H1 (cell line): ENCODE results near the gene OGFR. TPM values are rescaled to one million over a fixed set of nuclear protein-coding genes. Genes with fewer than 3 reads are reported as not detected.

Experiments
- CTCF ChIA-PET: fragments of 300-600 bp; sonication (Branson Sonifier 250); formaldehyde crosslinking; loops from one replicate; lab custom pipeline; 2021; ENCODE audit not compliant: partially characterized antibody; lab: Charles Lee
- POLR2A ChIA-PET: fragments of 300-600 bp; sonication (Branson Sonifier 250); formaldehyde crosslinking; loops from one replicate; lab custom pipeline; 2021; ENCODE audit warnings: inconsistent platforms; ENCODE audit not compliant: partially characterized antibody; lab: Charles Lee
- DNase-seq, 2 experiments: peaks; one replicate each; pipeline versions ENCODE4 v3.0.0 to v3.0.0-alpha.2; 2010 to 2022; ENCODE audit warnings: low spot score in 2 of 2, low read depth in 1 of 2, mixed read lengths in 1 of 2
- FAIRE-seq: peaks from 2 replicates; lab custom pipeline; 2011; peaks lifted over from hg19 to GRCh38; lab: Jason Lieb, UNC
- H2AFZ ChIP-seq: 2 replicates; pipeline ENCODE4 v1.8.1; 2012; ENCODE audit warnings: low read length, inconsistent platforms
- H2AK5ac ChIP-seq: 2 replicates; pipeline ENCODE4 v1.6.1; 2013; ENCODE audit warnings: low read depth, low read length
- H2BK120ac ChIP-seq: replicated peaks from 2 replicates; pipeline ENCODE3; 2013; ENCODE audit warnings: low read depth, low read length, inconsistent platforms
- H2BK12ac ChIP-seq: 2 replicates; pipeline ENCODE4 v1.6.1; 2013; ENCODE audit warnings: low read depth, low read length
- H2BK15ac ChIP-seq: 2 replicates; pipeline ENCODE4 v1.6.1; 2013; ENCODE audit warnings: low read length
- H2BK20ac ChIP-seq: 2 replicates; pipeline ENCODE4 v1.6.1; 2013; ENCODE audit warnings: low read length
- H2BK5ac ChIP-seq: 2 replicates; pipeline ENCODE4 v1.6.1; 2013; ENCODE audit warnings: low read depth, low read length
- H3K14ac ChIP-seq: 2 replicates; pipeline ENCODE4 v1.6.1; 2013; ENCODE audit warnings: inconsistent platforms; ENCODE audit not compliant: insufficient read length
- H3K18ac ChIP-seq: 2 replicates; pipeline ENCODE4 v1.6.1; 2013; ENCODE audit warnings: low read length; ENCODE audit errors: extremely low read depth
- H3K23ac ChIP-seq: 2 replicates; pipeline ENCODE4 v1.6.1; 2013; ENCODE audit warnings: inconsistent platforms; ENCODE audit not compliant: insufficient read length
- H3K23me2 ChIP-seq: 2 replicates; pipeline ENCODE4 v1.6.1; 2013; ENCODE audit warnings: low read depth, low read length
- H3K27ac ChIP-seq: 2 replicates; pipeline ENCODE4 v1.6.1; 2011; ENCODE audit warnings: low read depth, low read length, inconsistent platforms
- H3K27me3 ChIP-seq, 4 experiments: replicated peaks in 1 of 4; 1 replicate in 1 of 4; 2 replicates in 3 of 4; pipeline versions ENCODE4 v1.6.1 to v1.8.1; 2011 to 2013; ENCODE audit warnings: low read length in 3 of 4, mild to moderate bottlenecking in 3 of 4, inconsistent platforms in 2 of 4, mixed read lengths in 2 of 4, moderate library complexity in 1 of 4; ENCODE audit not compliant: control insufficient read depth in 3 of 4, insufficient read depth in 3 of 4; ENCODE audit errors: extremely low read depth in 1 of 4
- H3K36me3 ChIP-seq, 4 experiments: 2 replicates each; pipeline versions ENCODE4 v1.6.1 to v1.8.1; 2011 to 2013; ENCODE audit warnings: mild to moderate bottlenecking in 4 of 4, low read length in 3 of 4, moderate library complexity in 2 of 4, control low read depth in 1 of 4, inconsistent platforms in 1 of 4; ENCODE audit not compliant: insufficient read depth in 4 of 4, control insufficient read depth in 2 of 4
- H3K4ac ChIP-seq: replicated peaks from 2 replicates; pipeline ENCODE3; 2013; ENCODE audit warnings: low read length, low read depth, mixed read lengths, inconsistent platforms; ENCODE audit not compliant: insufficient read length
- H3K4me1 ChIP-seq, 4 experiments: replicated peaks in 1 of 4; 1 replicate in 1 of 4; 2 replicates in 3 of 4; pipeline versions ENCODE4 v1.6.1 to v1.8.1; 2011 to 2013; ENCODE audit warnings: low read length in 3 of 4, inconsistent platforms in 2 of 4, mixed read lengths in 1 of 4; ENCODE audit not compliant: insufficient read depth in 4 of 4, control insufficient read depth in 3 of 4
- H3K4me2 ChIP-seq, 2 experiments: 2 replicates each; pipeline versions ENCODE4 v1.6.1 to v1.8.1; 2011 to 2013; ENCODE audit warnings: low read depth in 2 of 2, low read length in 2 of 2, control low read depth in 1 of 2, inconsistent platforms in 1 of 2, mild to moderate bottlenecking in 1 of 2; ENCODE audit not compliant: insufficient read depth in 1 of 2
- H3K4me3 ChIP-seq, 4 experiments: fragments of 200-600, 300-600 bp in 1 of 4; sonication (generic), shearing (Covaris generic), sonication (Bioruptor Twin) in 1 of 4; 2 replicates each; pipeline versions ENCODE4 v1.5.1 to v1.8.1; 2011 to 2016; ENCODE audit warnings: low read length in 4 of 4, low read depth in 3 of 4, control low read depth in 2 of 4, inconsistent platforms in 2 of 4, mild to moderate bottlenecking in 2 of 4, mixed read lengths in 1 of 4, moderate library complexity in 1 of 4; ENCODE audit not compliant: insufficient read depth in 2 of 4; ENCODE audit errors: extremely low read depth in 1 of 4
- H3K56ac ChIP-seq: replicated peaks from 2 replicates; pipeline ENCODE3; 2013; ENCODE audit warnings: low read depth, mild to moderate bottlenecking, mixed read lengths, low read length, inconsistent platforms; ENCODE audit not compliant: insufficient read length
- H3K79me1 ChIP-seq: 2 replicates; pipeline ENCODE4 v1.6.1; 2013; ENCODE audit warnings: low read depth, low read length, control low read depth
- H3K79me2 ChIP-seq, 2 experiments: 2 replicates each; pipeline versions ENCODE4 v1.6.1 to v1.8.1; 2012 to 2013; ENCODE audit warnings: low read length in 2 of 2, mild to moderate bottlenecking in 2 of 2, inconsistent platforms in 1 of 2; ENCODE audit not compliant: insufficient read depth in 2 of 2, control insufficient read depth in 1 of 2
- H3K9ac ChIP-seq, 4 experiments: replicated peaks in 1 of 4; 1 replicate in 1 of 4; 2 replicates in 3 of 4; pipeline versions ENCODE4 v1.6.1 to v1.8.1; 2011 to 2013; ENCODE audit warnings: low read depth in 3 of 4, low read length in 3 of 4, control low read depth in 2 of 4, mild to moderate bottlenecking in 2 of 4, moderate library complexity in 2 of 4, inconsistent platforms in 1 of 4; ENCODE audit errors: extremely low read depth in 1 of 4
- H3K9me3 ChIP-seq, 2 experiments: 2 replicates each; pipeline versions ENCODE4 v1.6.1 to v1.8.1; 2012 to 2013; ENCODE audit warnings: mild to moderate bottlenecking in 2 of 2, moderate library complexity in 2 of 2, control low read depth in 1 of 2, inconsistent platforms in 1 of 2, low read depth in 1 of 2, low read length in 1 of 2, mixed read lengths in 1 of 2; ENCODE audit not compliant: insufficient read depth in 2 of 2
- H4K20me1 ChIP-seq, 2 experiments: replicated peaks in 1 of 2; 2 replicates each; pipeline versions ENCODE3 to v1.8.1; 2011 to 2013; ENCODE audit warnings: inconsistent platforms in 2 of 2, low read length in 2 of 2, mild to moderate bottlenecking in 1 of 2; ENCODE audit not compliant: insufficient read depth in 2 of 2, control insufficient read depth in 1 of 2
- H4K5ac ChIP-seq: 2 replicates; pipeline ENCODE4 v1.6.1; 2013; ENCODE audit warnings: low read length, low read depth, mixed read lengths, inconsistent platforms; ENCODE audit not compliant: insufficient read length
- H4K8ac ChIP-seq: 2 replicates; pipeline ENCODE4 v1.8.0; 2013; ENCODE audit warnings: mild to moderate bottlenecking, moderate library complexity, low read length, inconsistent platforms; ENCODE audit not compliant: insufficient read depth; ENCODE audit errors: extremely low read depth
- H4K91ac ChIP-seq: replicated peaks from 2 replicates; pipeline ENCODE3; 2013; ENCODE audit warnings: low read length, mixed read lengths, inconsistent platforms; ENCODE audit not compliant: insufficient read length
- CEBPB ChIP-seq: IDR thresholded peaks from 2 replicates; pipeline ENCODE4 v1.6.1; 2012; ENCODE audit warnings: low read depth, low read length
- CREB1 ChIP-seq: IDR thresholded peaks from 2 replicates; pipeline ENCODE4 v1.6.1; 2012; ENCODE audit warnings: inconsistent platforms
- EZH2 ChIP-seq: fragments of 200-600 bp; sonication (generic); IDR thresholded peaks from 2 replicates; pipeline ENCODE4 v1.7.1; 2012; ENCODE audit warnings: low read depth, mild to moderate bottlenecking, moderate library complexity, low read length, inconsistent platforms; ENCODE audit not compliant: severe bottlenecking
- GABPA ChIP-seq: IDR thresholded peaks from 2 replicates; pipeline ENCODE4 v1.6.1; 2011; ENCODE audit warnings: mild to moderate bottlenecking, low read length, moderate library complexity, borderline replicate concordance; ENCODE audit not compliant: insufficient read depth
- HDAC2 ChIP-seq, 2 experiments: fragments of 300-600 bp in 1 of 2; sonication (generic) in 1 of 2; IDR thresholded peaks; 2 replicates each; pipeline ENCODE4 v1.6.1; 2011 to 2012; ENCODE audit warnings: low read depth in 2 of 2, low read length in 2 of 2, mild to moderate bottlenecking in 2 of 2, moderate library complexity in 2 of 2, borderline replicate concordance in 1 of 2, inconsistent platforms in 1 of 2
- HDAC6 ChIP-seq: IDR thresholded peaks from one replicate; pipeline ENCODE4 v1.7.1; 2012; ENCODE audit warnings: low read depth, mild to moderate bottlenecking, inconsistent platforms, low read length, moderate library complexity
- JUND ChIP-seq: IDR thresholded peaks from 2 replicates; pipeline ENCODE4 v1.6.1; 2011; ENCODE audit warnings: mild to moderate bottlenecking, improper control_type of control experiment, low read length
- KDM5A ChIP-seq: fragments of 200-600 bp; IDR thresholded peaks from 2 replicates; pipeline ENCODE4 v1.7.1; 2012; ENCODE audit warnings: mild to moderate bottlenecking, low read length, inconsistent platforms, mixed read lengths
- NRF1 ChIP-seq: IDR thresholded peaks from 2 replicates; pipeline ENCODE4 v1.6.1; 2011; ENCODE audit warnings: mild to moderate bottlenecking, low read depth, low read length, improper control_type of control experiment
- SUZ12 ChIP-seq: fragments of 200-600 bp; sonication (generic); IDR thresholded peaks from 2 replicates; pipeline ENCODE4 v1.6.1; 2012; ENCODE audit warnings: mild to moderate bottlenecking, inconsistent platforms, low read length, moderate library complexity, mixed read lengths
- TAF7 ChIP-seq: optimal IDR thresholded peaks from 2 replicates; pipeline ENCODE3; 2011; ENCODE audit warnings: low read depth, mild to moderate bottlenecking, inconsistent platforms, low read length, moderate library complexity, borderline replicate concordance
- WGBS, 2 experiments: shearing (Covaris generic) in 1 of 2; methylation state at CpG; one replicate each; pipeline versions ENCODE4 v1.1.6 to v1.1.7; 2013 to 2015; ENCODE audit warnings: low lambda C conversion rate in 2 of 2, mixed read lengths in 2 of 2, inconsistent platforms in 1 of 2, low coverage in 1 of 2, missing lambda C conversion rate in 1 of 2; ENCODE audit not compliant: insufficient replicate concordance in 2 of 2, insufficient coverage in 1 of 2, insufficient read length in 1 of 2; ENCODE audit errors: extremely low coverage in 1 of 2, missing lambda C conversion rate in 1 of 2; 5-methylcytosine and 5-hydroxymethylcytosine counted together
- polyA plus RNA-seq, 7 experiments: library from polyadenylated mRNA; depleted of rRNA in 3 of 7; stranded (reverse) in 5 of 7; unstranded in 2 of 7; fragments of >200 nt in 5 of 7; fragments of 200-250 nt in 2 of 7; gene quantifications; 1 replicate in 5 of 7; 2 replicates in 1 of 7; 4 replicates in 1 of 7; pipeline versions ENCODE4 v1.2.1 to v1.2.3, GENCODE V29; 2011 to 2013; ENCODE audit warnings: missing spikeins in 2 of 7, mixed read lengths in 2 of 7
- total RNA-seq: library from RNA; stranded (reverse); fragmentation: NEBNext Ultra II Directional; extraction: Animal tissue kit (Norgen Biotek cat#: 25700); gene quantifications from 2 replicates; pipeline ENCODE4 v1.2.1, GENCODE V29; 2021

The OGFR gene
- total and polyA plus RNA-seq, 2 of the 8 experiments (the other 6 are each of a cell fraction or from before 2014, with no cell fraction given) = 13.9 to 25.1 TPM

DNA sequence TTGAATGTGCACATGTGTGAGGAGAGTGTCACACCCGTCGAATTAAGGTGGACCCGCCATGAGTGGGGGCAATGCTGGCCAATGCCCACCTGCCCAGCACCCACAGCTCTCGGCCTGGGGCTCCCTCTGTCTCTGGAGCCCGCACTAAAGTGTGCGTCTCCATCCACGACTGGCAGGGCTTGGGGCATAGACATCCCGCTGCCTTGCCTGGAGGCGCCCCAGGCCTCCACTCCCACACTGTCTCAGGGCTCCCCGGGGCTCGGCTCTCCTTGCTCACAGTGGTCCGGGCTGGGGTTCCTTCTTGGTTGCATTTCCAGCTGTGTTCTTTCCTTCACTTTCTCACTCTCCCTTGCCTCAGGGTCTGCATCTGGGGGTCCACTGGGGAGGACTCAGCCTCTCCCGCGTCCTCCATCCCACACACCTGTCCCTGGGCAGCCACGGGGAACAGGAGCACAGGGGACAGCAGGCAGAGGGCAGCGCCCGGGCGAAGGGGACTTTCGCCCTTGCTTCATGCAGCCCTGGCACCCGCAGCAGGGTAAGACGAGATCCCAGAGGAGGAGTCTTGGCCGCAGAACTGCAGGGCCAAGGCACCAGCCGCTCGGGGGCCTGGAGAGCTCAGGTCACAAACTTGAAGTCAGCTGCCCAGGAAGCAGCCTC, 28.5 kb upstream of the OGFR start:
- peak overlapping the region; percentile 55; the same call in 1 of the 2 replicates for H2BK20ac ChIP-seq
- 90% methylated on average over 23 of the region's 24 CpGs; no CpG with 5 or more reads in 1 of the 2 experiments for WGBS, 2 experiments
- H2AFZ ChIP-seq = no peak overlapping the region
- no peak for DNase-seq
- H3K18ac ChIP-seq = peak overlapping the region; percentile 55; the same call in 1 of the 2 replicates
- H3K79me2 ChIP-seq = no peaks in the 10 kb centered on the region
- no peaks in the 10 kb centered on the region for H4K20me1 ChIP-seq
- H4K5ac ChIP-seq = peak overlapping the region; percentile 39
- no peaks in the 10 kb centered on the region for H3K79me1 ChIP-seq
- H2BK12ac ChIP-seq = peak overlapping the region; percentile 60; the same call in 1 of the 2 replicates
- ChIA-PET POLR2A (no interaction called here), CTCF (interaction anchor here (1.5 kb wide), 1 partner anchor 159 kb away, joined by 4 read pairs; no protein-coding TSS in a partner anchor)
- no peak overlapping the region for H3K9ac ChIP-seq
- FAIRE-seq = no peak
- H2BK120ac ChIP-seq = peak overlapping the region; percentile 57
- H3K4me1 ChIP-seq = peaks cover 0 to 16% (median 3%) of the 10 kb centered on the region in 4 experiments; a peak in 3 of 7 replicates
- no peaks in the 10 kb centered on the region for H3K23me2 ChIP-seq
- peak overlapping the region; percentile 81 for H3K4ac ChIP-seq
- H3K9me3 ChIP-seq = no peaks in the 10 kb centered on the region
- peak overlapping the region; percentile 92 for H4K91ac ChIP-seq
- no peak overlapping the region for H3K4me3 ChIP-seq
- H2AK5ac ChIP-seq = no peak overlapping the region
- H3K36me3 ChIP-seq = no peaks in the 10 kb centered on the region
- no peaks in the 10 kb centered on the region for H3K27me3 ChIP-seq
- peak overlapping the region; percentile 19; the same call in 1 of the 2 replicates for H2BK15ac ChIP-seq
- H4K8ac ChIP-seq = peak overlapping the region; percentile 66
- peak overlapping the region; percentile 54 for H3K56ac ChIP-seq
- H3K23ac ChIP-seq = no peak overlapping the region
- H2BK5ac ChIP-seq = peak overlapping the region; percentile 41; the same call in 1 of the 2 replicates
- H3K4me2 ChIP-seq = peak overlapping the region in 1 of 2 experiments; percentile 10; a peak in 1 of 4 replicates
- H3K27ac ChIP-seq = no peak overlapping the region; the same call in 1 of the 2 replicates
- no peak overlapping the region for H3K14ac ChIP-seq
- TF ChIP-seq EZH2 (no peak), SUZ12 (no peak), HDAC2 (IDR thresholded peaks at IDR 0.05; ENCODE audit: borderline replicate concordance in 1 of 2, low read depth in 2 of 2, low read length in 2 of 2) (no peak), TAF7 (no peak), HDAC6 (no peak), CREB1 (no peak), JUND (no peak), GABPA (no peak), NRF1 (no peak), KDM5A (no peak), CEBPB (no peak)
